Astrocyte of the cerebellum (primary cell): ENCODE data around the gene AK8.

Experiments used
- DNase-seq: peaks from one replicate; pipeline ENCODE4 v3.0.0-alpha.2; 2011; ENCODE audit warnings: low read depth
- H3K4me3 ChIP-seq: 2 replicates; pipeline ENCODE4 v1.5.1; 2011; ENCODE audit warnings: mild to moderate bottlenecking, low read depth, low read length, moderate library complexity
- in situ Hi-C: cut with HindIII; loops from 2 replicates; pipeline ENCODE4 v1.10.0; 2017; ENCODE audit warnings: low sequenced_read_pairs
- TF ChIP-seq, protein P1 (sequence below): IDR thresholded peaks from 2 replicates; pipeline ENCODE4 v1.5.1; 2012; ENCODE audit warnings: low read length, low read depth, moderate library complexity, mild to moderate bottlenecking; ENCODE audit errors: missing control alignments

Gene AK8

DNA sequence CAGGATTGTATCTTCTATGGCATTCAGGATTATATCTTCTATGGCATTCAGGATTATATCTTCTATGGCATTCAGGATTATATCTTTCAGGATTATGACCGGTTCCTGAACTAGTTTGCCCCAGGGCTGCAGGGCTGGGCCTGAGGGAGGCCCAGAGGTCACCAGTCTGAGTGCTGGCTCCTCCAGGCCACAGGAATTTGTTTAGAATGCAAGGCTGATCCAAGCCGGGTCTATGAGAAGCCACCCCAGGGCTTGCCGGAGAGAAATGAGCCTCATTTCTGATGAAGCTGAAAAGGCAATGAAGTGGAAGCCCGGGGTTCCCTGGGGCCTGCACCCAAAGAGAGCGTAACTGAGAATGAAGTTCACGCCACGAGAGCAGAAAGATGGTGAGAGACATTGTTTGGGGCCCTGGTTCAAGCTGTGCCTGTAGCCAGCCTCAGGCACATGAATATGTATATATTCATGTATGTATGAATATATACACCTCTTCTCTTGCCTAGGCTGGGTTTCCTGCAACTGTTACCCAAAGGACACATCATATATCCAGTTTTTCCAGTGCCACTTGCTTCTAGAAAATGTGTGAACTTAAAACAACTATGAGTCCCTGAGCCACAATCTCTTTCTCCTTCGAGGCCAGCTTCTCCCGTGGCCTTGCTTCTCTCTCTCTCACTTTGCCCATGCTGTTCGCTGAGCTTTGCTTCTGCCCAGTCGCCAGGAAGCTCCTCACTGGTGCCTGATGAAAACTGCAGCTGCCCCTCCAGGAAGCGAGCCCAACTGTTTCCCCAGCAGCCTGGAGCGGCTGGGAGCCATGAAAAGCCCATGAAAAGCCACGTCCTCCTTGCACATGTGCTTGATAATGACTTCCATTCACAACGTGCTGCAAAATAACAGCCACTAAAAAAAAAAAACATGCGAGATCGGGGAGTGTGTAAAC is 145.5 kb downstream of the AK8 start:
- no peak overlapping the region for H3K4me3 ChIP-seq
- TF ChIP-seq, protein P1, sequence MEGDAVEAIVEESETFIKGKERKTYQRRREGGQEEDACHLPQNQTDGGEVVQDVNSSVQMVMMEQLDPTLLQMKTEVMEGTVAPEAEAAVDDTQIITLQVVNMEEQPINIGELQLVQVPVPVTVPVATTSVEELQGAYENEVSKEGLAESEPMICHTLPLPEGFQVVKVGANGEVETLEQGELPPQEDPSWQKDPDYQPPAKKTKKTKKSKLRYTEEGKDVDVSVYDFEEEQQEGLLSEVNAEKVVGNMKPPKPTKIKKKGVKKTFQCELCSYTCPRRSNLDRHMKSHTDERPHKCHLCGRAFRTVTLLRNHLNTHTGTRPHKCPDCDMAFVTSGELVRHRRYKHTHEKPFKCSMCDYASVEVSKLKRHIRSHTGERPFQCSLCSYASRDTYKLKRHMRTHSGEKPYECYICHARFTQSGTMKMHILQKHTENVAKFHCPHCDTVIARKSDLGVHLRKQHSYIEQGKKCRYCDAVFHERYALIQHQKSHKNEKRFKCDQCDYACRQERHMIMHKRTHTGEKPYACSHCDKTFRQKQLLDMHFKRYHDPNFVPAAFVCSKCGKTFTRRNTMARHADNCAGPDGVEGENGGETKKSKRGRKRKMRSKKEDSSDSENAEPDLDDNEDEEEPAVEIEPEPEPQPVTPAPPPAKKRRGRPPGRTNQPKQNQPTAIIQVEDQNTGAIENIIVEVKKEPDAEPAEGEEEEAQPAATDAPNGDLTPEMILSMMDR: no peak
- DNase-seq: no peak
- in situ Hi-C loops: no loop called here

- no peak overlapping the region for H3K4me3 ChIP-seq
- TF ChIP-seq, protein P1: no peak
- DNase-seq: no peak
- in situ Hi-C loops: no loop called here
These were observed 146.9 kb downstream of the AK8 start for GRCh38 chr9:132731230-132731629.

DNA sequence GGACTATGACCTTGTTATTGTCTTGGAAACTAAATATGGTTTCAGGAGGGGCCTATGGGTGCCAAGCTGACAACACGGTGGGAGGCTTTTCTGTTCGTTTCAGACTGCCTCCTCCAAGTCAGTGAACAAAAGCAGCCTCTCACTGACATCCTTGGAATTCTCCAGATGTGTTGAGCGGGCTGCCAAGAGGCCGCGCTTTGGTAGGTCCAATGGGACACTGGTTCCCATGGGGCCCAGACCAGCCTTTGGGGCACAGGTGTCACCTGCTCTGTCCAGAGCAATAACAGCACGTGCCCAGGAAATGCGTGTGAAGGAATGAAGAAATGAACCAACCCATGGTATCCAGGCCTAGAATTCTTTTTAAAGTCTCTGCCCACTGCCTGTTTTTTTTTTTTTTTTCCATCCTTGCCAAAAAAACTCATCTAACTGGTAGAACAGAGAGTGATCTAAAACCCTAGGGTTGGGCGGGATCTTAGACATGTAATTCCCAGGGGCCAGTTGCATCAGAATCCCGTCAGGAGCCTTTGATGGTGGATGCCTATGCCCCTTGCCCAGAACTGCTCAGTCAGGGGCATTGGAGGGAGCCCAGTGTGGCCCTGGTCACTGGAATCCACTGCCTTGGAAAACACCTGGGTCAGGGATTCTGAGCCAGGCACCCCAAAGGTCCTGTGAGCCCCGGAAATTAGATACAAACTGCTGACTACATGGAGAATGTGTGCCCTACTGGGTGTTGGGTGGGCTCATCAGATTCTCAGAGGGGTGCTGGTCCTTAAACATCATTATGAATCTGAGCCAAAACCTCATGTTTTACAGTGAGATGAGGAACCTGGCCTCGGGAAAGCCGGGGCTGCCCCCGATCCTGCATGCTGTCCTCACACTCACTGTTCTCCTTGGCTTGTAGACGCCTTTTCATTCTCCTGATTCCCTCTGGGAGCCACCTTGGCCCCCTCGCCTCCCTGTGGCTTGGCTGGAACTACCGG is 147.7 kb downstream of the AK8 start:
- TF ChIP-seq, protein P1: no peak
- in situ Hi-C loops: no loop called here
- no peak overlapping the region for H3K4me3 ChIP-seq
- DNase-seq: no peak

GRCh38 chr9:132729235-132729890 is 148.7 kb downstream of the AK8 start:
- no peak overlapping the region for H3K4me3 ChIP-seq
- TF ChIP-seq, protein P1: no peak
- DNase-seq: no peak
- in situ Hi-C loops: no loop called here

DNA sequence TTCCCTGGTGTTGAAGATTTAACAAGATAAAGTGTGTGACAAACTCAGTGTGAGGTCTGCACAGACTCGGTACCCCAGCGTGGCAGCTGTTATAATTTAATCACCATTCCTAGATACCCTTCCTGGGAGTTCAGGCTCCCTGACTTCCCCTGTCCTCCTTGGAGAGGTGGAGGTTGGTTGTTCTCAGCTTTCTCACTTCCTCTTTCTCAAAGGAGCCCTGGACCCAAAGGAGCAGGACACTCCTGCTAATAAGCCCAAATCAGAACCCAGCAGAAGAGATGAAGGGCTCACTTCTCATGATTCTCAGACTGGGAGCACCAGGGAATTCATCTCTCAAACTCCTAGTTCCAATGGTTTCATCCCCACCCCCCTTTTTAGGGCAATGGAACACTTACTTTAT is 149.6 kb downstream of the AK8 start:
- TF ChIP-seq, protein P1: no peak
- no peak for DNase-seq
- no peak overlapping the region for H3K4me3 ChIP-seq
- in situ Hi-C loops: no loop called here

- TF ChIP-seq, protein P1: no peak
These were observed 150.0 kb downstream of the AK8 start for GRCh38 chr9:132728071-132728470.

More at GRCh38 chr9:132728071-132728470, 150.0 kb downstream of the AK8 start:
- H3K4me3 ChIP-seq: no peak overlapping the region
- in situ Hi-C loops: no loop called here
- DNase-seq: no peak
